HL-60/S4 treated with retinoic acid at 250 ng/mL for 4 days and 3 days (cell line): ENCODE data around the gene OSBPL2.

Experiments used
- in situ Hi-C: fragments of 300-500 bp; cut with MboI; formaldehyde crosslinking; loops from 2 replicates; pipeline ENCODE4 v1.7.0; 2022; ENCODE audit warnings: low sequenced_read_pairs

OSBPL2 gene

GRCh38 chr20:62308102-62308822 lies 69.9 kb downstream of the OSBPL2 start:
- in situ Hi-C loops: no loop called here

- in situ Hi-C loops: no loop called here
Measured at GRCh38 chr20:62309198-62309944, 71.0 kb downstream of the OSBPL2 start.

GRCh38 chr20:62309947-62310756 lies 71.8 kb downstream of the OSBPL2 start:
- in situ Hi-C loops: no loop called here

- in situ Hi-C loops: no loop called here
Measured at GRCh38 chr20:62310757-62311121, 72.4 kb downstream of the OSBPL2 start.

GRCh38 chr20:62311150-62311549 lies 72.8 kb downstream of the OSBPL2 start:
- in situ Hi-C loops: no loop called here

- in situ Hi-C loops: no loop called here
Measured at GRCh38 chr20:62311832-62312661, 73.7 kb downstream of the OSBPL2 start.

- in situ Hi-C loops: no loop called here
Measured at GRCh38 chr20:62312662-62312977, 74.3 kb downstream of the OSBPL2 start.

GRCh38 chr20:62313021-62313420 lies 74.7 kb downstream of the OSBPL2 start:
- in situ Hi-C loops: no loop called here

GRCh38 chr20:62313460-62314338 lies 75.4 kb downstream of the OSBPL2 start:
- in situ Hi-C loops: no loop called here

- in situ Hi-C loops: no loop called here
Measured at GRCh38 chr20:62314339-62314638, 76.0 kb downstream of the OSBPL2 start.

- in situ Hi-C loops: no loop called here
Measured at GRCh38 chr20:62314711-62315302, 76.5 kb downstream of the OSBPL2 start.

- in situ Hi-C loops: no loop called here
Measured at GRCh38 chr20:62315773-62316172, 77.5 kb downstream of the OSBPL2 start.

- in situ Hi-C loops: no loop called here
Measured at GRCh38 chr20:62316331-62317166, 78.2 kb downstream of the OSBPL2 start.

- in situ Hi-C loops: no loop called here
Measured at GRCh38 chr20:62317167-62317655, 78.9 kb downstream of the OSBPL2 start.

GRCh38 chr20:62318400-62319345 lies 80.4 kb downstream of the OSBPL2 start:
- in situ Hi-C loops: no loop called here

GRCh38 chr20:62319346-62319909 lies 81.1 kb downstream of the OSBPL2 start:
- in situ Hi-C loops: no loop called here
